Endometrial microvascular endothelial cells (primary cell): Measurements from ENCODE around the gene GSG1L. TPM values are rescaled to one million over a fixed set of nuclear protein-coding genes. Genes with fewer than 3 reads are reported as not detected.

Experiments
- in situ Hi-C: cut with HindIII; loops from 2 replicates; pipeline ENCODE4 v1.10.0; 2017; ENCODE audit warnings: low sequenced_read_pairs, low pct_unique_long_range_greater_than_20kb; ENCODE audit errors: inconsistent ontology term
- total RNA-seq: library from RNA; depleted of rRNA; stranded (reverse); fragments of >200 nt; gene quantifications from one replicate; pipeline ENCODE4 v1.2.3, GENCODE V29; 2015; ENCODE audit errors: inconsistent ontology term

Gene GSG1L
- total RNA-seq, 1 donor from 2014 or later, result not detected

DNA sequence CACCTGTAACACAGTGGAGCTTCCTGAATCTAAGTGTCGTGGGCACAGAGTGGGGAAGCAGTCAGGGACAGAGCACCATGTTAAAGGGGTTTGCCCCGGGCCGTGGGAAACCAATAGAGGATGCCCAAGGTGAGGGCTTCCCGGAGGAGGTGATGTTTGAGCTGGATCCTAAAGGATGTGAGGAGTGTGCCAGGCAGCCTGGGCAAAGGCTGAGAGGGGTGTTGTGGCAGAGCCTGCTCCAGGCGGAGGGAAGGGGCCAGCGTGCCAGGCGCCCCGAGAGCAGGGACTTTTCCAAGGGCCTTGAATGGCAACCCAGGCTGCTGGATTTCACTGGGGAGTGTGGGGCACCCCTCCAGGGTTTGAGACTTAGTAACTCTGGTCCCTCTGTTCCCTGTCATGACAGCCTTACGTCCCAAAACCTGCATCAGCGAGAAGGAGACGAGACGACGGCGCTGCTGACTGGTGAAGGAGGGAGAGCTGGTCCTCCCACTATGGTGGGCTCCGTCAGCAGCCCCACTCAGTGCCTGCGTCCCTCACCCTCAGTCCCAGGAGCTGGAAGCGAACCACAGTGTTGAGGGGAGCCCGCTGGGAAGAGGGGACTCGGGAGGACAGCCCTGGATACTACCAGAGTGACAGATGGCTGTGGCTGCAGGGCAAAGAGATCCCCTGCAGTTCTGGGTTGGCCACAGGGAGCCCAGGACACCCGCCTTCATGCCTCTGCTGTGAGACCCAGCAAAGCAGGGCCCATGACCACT, 285.2 kb downstream of the GSG1L start:
- in situ Hi-C loops, result no loop called here

DNA sequence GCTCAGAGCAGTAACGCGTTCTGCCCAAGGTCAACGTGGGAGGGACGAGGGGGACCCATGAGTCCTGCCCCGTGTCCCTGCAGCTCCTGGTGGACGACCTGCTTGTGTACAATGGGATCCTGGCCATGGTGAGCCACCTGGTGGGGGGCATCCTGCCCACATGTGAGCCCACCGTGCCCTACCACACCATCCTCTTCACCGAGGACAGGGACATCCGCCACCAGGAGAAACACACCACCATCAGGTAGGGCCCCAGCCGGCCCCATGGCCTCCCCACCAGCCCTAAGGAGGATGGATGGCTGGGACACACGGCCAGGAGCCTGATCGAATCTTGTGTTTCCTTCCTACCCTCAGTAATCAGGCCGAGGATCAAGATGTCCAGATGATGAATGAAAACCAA, 286.0 kb downstream of the GSG1L start:
- in situ Hi-C loops, result no loop called here

DNA sequence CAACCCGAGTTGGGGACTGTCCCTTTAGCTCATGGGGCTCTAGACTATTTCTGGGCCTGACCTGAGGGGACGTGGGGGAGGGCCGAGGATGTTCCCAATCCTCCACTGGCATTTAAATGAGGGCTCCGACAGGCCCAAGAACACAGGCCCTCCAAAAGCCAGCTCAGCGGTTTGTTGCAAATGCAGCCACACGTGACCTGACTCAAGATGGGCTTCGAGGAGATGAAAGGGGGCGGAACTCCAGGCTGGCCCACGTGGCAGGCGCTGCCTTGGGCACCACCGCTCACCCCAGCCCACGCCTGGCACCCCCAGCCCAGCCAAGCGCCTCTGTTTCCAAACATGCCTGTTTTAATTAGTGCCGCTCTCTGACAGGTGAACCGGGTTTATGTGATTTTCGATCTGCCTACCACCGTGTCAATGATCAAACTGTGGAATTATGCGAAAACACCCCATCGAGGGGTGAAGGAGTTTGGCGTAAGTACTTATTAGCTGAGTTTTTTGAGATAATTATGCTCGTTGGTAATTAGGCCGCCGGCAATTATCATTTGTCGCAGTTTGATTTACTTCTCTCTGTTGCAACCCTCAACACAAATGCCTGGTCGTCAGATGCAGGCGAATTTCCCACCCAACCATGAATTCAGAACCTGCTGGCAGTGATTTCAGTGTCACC, 286.8 kb downstream of the GSG1L start:
- in situ Hi-C loops, result no loop called here

DNA sequence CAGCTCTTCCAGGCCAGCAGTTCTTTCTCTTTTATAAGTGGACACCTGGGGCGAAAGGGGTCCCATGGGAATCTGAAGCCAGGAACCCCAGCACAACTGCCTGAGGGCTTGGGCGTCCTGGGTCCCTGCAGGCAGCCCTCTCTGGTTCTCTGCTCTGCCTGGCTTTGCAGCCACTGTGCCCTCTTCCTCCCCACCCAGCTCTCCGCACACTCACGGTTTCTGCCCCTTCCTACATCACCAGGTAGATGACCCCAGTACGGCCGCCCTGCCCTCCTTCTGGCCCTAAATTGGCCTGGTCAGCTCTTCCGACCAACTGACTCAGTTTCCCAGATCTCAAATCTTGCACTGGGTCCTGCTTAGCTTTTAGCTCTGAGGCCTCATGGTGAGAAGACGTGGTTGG, 288.3 kb downstream of the GSG1L start:
- in situ Hi-C loops, result no loop called here

DNA sequence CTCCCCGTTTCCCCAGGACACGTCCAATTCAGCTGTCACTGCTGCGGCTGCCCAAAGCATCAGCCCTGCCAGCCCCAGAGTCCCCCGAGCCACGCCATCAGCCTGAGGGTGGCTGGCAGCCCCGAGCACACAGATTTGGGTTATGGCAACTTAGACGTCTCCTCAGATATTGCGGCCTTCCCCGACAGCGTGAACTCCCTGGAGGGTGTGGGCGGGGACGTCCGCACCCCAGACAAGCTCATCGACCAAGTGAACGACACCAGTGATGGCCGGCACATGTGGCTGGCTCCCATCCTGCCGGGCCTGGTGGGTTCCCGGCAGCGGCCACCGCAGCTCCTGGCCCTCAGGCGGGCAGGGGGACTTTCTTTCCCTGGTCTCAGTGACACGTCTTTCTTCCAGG, 288.7 kb downstream of the GSG1L start:
- in situ Hi-C loops, result no loop called here

DNA sequence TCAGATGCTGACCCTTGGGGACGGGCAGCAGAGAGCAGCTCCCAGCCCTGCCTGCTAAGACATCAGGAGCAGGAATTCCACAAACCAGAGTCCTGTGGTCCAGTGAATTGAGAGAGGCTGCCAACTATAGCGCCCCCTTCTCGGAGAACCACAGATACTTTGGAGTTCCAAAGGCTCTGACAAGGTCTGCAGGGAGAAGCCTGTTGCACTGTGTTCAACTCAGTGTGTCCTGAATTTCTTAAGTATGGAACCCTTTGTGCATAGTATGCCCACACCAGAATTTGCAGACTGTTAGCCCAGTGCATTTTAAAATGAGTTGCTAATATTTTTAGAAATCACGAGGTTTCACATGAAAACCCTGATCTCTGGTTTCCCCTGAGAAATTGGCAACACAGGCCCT, 290.2 kb downstream of the GSG1L start:
- in situ Hi-C loops, result no loop called here

DNA sequence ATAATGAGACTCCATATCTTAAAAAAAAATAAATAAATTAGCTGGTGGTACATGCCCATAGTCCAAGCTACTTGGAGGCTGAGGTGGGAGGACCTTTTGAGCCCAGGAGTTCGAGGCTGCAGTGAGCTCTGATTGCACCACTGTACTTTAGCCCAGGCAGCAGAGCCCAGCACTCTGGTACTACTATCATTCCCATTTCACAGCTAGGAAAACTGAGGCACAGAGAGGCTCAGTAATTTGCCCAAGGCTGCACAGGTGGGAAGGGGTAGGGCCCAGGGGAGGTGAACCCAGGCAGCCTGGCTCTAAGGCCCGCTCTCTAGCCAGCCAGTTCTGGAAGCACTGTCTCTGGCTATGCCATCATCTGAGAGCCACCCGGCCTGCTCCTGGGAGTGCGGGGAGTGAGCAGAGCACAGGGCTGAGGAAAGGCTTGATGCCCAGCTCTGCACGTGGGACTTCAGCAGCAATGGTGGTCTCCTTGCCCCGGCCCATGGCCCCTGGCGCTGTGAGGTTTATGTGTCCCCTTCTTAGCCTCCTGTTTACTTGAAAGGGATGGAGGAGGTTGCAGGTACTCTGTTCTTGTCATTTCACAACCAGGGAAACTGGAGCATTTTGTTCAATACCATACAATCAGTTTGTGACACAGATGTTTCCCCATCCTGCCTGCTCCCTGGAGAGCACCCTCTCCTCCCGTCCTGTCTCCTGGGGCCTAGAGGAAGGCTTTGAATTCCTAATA, 291.3 kb downstream of the GSG1L start:
- in situ Hi-C loops, result no loop called here

DNA sequence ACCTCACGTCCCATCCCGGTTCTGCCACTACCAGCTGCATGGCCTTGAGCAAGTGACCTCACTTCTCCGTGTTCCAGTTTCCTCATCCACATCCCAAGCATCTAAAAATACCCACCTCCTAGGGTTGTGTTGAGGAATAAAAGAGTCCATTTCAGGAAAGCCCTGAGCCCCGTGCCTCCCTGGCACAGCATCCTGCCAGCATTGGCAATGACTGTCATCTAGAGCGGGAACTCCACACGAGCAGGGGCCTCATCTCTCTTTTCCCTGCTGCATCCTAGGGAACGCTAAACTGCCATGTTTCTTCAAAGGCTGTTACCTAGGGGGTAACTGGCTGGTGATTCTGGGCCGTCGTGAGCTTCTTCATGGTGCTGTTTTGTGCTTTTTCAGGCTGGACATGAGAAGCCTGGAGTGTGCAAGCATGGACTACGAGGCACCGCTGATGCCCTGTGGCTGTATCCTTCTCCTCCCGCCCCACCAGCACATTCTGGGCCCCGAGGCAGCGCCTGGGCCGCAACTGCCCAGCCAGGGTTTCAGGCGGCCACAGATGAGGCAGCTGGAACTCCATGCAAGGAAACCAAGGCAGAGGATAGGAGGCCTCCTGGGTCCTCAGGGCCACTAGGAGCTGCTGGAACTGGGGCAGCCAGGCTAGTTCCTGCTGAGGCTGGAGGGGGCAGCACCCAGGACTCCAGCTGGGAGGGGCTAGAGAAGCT, 292.2 kb downstream of the GSG1L start:
- in situ Hi-C loops, result no loop called here

DNA sequence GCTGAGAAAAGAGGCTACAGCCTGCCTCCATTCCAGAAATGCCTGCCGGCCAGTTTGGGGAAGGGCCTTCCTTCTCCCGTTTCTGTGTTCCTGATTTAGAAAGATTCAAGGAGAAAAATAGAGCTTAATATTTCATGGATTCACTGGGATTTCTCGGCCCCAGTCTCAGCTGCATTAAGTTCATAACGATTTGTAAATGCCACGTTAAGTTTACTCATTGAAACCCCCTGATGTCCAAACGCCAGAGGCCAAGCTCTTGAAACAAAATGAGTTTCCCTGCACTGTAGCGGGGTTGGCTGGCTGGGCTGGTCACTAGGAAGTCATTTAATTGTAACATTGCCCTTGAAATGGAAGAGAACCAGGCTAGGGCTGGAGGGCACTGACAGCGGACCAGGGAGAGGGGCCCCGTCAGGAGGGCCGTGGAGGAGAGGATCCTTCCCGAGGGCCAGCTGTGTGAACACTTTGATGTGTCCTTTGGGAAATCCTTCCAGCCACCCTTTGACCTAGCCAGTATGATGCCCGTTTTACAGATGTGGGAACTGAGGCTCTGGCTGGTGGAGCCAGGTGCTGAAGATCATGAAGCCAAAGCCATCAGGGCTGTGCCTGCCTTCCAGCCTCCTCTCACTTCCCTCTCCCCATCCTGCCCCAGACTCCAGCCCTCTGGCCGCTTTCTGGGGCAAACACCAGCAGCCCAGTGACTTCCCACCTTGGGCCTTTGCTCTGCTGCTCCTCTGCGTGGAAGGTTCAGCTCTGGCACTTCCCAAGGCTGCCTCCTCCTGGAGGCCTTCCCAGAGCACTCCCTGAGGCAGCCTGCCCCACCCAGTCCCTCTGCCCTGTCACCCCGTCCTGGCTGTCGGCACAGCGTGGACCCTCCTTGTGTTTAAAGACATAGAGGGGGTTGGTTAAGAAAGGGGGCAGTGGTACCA, 293.0 kb downstream of the GSG1L start:
- in situ Hi-C loops, result no loop called here

DNA sequence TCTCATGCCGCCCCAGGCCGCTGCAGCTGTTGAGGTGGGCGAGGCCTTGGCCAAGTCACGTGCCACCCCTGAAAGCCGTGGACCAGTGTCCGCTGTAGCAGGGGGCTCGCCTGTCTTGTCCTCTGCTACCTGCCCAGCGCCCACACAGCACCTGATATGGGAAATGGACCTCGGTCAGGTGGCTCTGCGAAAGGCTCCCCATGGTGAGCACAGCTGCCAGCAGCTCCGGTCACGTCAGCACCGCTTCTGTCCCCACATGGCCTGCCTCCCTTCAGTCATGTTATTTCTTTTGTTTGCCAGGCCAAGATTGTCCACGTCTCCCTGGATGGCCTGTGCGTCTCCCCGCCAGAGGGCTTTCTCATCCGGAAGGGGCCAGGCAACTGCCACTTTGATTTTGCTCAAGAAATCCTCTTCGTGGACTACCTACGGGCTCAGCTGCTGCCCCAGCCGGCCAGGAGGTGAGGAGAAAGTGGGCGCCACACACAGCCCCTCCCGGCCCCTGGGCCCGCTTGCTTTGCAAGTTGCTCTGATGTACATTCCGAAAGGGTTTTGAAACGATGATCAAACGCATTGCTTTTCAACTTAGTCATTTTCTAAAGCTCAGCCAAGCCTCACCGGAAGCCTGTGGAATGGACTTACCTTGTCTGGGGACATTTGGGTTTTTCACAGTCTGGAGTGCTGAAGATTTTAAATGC, 293.8 kb downstream of the GSG1L start:
- in situ Hi-C loops, result no loop called here

DNA sequence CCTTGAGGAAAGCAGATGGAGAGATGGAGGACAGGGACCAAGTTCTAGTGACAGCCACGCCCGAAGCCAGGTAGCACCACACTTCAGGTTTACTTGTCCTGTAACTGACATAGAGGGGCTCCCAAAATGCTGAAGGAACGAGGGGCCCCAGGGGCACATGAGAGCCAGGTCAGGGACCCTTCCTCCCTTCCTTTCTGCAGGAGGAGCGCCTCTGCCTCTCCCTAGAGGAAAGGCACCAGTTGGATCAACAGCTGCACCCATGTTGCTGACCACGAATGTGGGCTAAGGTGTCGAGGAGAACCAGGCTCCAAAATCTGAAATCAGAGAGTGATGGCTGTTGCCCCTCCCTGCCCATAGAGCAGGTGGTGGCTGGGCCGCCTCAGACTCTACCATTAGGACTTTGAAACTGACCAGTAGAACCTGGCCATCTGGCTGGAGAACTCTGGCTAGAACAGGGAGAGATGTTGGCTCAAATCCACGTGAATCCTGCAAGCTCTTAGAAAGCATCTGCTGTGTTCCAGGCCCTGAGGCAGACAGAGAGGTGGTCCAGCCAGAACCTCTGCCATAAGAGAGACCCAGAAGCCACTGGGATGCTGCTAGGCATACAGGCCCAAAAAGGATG, 294.8 kb downstream of the GSG1L start:
- in situ Hi-C loops, result no loop called here

DNA sequence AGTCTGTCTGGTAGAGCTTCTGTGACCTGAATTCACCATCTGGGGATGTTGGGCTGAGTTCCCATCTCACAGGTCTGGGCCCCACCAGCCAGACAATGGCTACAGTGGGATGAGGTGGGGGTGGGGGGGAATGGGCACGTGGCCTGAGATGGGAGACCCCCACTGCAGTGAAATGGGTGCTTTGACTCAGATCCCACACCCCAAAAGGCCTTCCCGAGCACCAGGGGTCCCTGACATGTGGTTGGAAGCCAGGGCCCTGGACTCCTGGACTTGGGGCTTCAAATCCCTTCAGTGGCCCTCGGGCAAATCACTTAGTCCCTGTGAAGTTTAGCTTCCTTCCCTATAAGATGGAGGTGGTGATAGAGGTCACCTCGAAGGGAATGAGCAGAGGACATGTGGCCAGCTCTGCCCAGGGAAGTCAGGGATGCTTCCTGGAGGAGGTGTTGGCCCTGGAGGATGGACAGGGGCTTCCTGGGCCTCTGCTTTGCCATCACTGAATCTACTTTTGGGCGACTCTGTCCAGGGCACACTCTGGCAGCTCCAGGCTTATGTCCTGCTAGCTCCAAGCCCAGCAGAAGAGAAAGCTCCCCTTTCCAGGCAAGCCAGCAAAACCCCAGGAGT, 295.4 kb downstream of the GSG1L start:
- in situ Hi-C loops, result no loop called here

DNA sequence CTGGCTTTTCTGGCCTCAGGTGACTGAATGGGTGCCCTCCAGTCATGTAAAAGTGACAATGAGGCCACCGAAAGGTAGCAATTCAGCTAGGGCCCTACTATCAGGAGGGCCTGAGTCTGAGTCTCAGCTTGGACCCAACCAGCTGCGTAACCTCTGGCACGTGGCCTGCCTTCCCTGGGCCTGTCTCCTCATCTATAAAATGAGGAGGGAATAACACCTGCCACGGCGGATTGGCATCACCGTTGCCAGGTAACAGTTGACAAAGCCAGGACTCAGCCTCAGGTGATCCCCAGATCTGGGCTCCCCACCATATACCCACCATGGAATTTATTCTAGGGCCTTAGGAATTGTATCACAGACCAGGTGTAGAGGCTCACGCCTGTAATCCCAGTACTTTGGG, 296.4 kb downstream of the GSG1L start:
- in situ Hi-C loops, result no loop called here

DNA sequence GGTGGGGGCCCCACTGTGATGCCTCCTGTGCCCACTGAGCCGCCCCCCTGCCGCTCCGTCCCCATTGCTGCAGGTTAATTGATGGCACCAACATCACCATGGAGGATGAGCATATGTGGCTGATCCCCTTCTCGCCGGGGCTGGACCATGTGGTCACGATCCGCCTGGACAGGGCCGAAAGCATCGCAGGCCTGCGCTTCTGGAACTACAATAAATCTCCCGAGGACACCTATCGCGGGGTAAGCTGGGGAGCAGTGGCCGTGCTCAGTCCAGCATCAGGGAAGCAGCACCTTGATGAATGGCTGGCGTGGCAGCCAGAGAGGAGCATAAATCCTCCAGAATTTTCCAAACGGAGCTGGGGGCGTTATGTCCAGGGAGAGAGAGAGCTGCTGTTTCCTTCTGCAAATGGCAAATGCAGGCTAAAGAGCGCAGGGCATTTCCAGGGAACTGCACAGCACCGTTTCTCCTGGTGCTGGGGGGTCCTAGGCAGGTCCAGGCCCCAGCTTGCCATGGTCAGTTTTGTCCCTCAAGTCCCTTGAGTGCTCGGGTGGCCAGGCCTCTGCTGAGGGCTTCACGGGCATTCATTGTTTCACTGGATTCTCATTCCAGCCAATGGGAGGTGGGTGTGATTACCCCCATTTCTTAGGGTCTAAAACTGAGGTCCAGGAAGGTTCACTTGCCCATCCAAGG, 297.1 kb downstream of the GSG1L start:
- in situ Hi-C loops, result no loop called here

DNA sequence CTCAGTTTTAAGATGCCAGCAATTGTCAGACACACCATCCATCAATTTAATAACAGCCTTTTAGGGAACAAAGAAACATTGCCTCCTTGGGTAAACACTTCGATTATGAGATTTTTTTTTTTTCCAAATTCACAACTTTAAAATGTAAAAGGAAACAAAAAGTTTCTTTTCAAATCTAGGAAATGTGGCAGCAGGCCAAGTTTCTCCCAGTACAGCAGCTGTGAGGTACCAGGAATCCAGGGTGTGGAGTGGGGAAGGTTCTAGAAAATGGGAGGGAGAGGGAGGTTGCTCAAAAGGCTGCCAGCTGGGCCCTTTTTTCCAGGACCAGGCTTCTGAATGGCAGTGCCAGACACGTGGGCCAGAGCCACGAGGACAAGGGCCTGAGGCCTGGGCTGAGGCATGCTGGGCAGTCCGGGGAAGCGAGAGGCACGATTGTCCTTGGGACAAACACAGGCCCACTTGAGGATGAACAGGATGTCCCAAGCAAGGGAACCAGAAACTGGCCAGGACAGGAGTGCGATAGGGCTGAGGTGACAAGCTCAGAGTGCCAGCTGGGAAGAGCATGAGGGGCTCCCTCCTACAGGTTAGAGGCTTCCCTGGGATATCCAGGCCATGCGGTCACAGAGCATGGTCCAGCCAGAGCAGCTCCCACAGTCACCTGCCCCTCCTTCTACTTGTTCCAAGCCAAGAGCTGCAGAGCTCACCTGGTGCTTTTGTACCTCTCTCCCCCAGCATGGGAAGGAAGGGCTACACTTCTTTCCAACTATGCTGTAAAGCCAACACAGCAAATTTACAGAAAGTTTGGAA, 298.4 kb downstream of the GSG1L start:
- in situ Hi-C loops, result no loop called here

DNA sequence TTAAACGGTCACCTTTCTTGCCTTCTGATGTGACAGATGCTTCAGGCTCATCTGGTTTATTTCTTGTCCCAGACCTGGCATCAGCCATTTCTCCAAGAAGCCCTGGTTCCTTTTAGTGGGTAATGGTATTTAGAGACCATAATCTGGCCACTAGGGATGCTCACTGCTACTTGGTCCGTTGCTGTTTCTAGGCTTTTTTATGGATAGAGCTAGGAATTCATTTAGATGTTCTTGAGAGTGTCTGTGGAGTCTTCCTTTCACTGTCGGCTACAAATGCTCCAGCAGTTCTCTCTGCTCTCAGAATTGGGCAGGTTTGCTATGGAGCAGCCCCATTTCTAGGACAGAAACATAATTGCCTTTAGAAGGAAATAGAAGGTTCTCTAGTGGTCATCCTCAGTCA, 299.1 kb downstream of the GSG1L start:
- in situ Hi-C loops, result no loop called here
